Sigmoid colon (tissue), 7 donors: Measurements from ENCODE around the gene MAPRE2. TPM values are rescaled to one million over a fixed set of nuclear protein-coding genes. Genes with fewer than 3 reads are reported as not detected.

Source experiments
- DNase-seq: peaks from one replicate; pipeline ENCODE4 v3.0.0-alpha.2; 2019
- H3K27ac ChIP-seq, 4 donors: fragments of 200-600 bp; sonication (generic); one replicate each; pipeline ENCODE4 v1.5.1; 2016 to 2019; ENCODE audit warnings: mild to moderate bottlenecking in 1 of 4
- H3K27me3 ChIP-seq, 3 donors: fragments of 200-600 bp; sonication (generic); one replicate each; pipeline ENCODE4 v1.5.1; 2019; ENCODE audit warnings: mild to moderate bottlenecking in 1 of 3
- H3K36me3 ChIP-seq, 4 donors: fragments of 200-600 bp; sonication (generic); one replicate each; pipeline ENCODE4 v1.5.1; 2016 to 2019
- H3K4me1 ChIP-seq, 4 donors: fragments of 200-600 bp; sonication (generic); one replicate each; pipeline ENCODE4 v1.5.1; 2017 to 2019
- H3K4me3 ChIP-seq, 4 donors: fragments of 200-600 bp; sonication (generic); one replicate each; pipeline ENCODE4 v1.5.1; 2017 to 2019; ENCODE audit warnings: mild to moderate bottlenecking in 2 of 4, moderate library complexity in 1 of 4
- H3K9me3 ChIP-seq, 4 donors: fragments of 200-600 bp in 3 of 4; sonication (generic) in 3 of 4; one replicate each; pipeline versions ENCODE4 v1.5.1 to v1.6.1; 2013 to 2019
- EP300 ChIP-seq, 4 donors: sonication (generic); formaldehyde crosslinking; IDR thresholded peaks; one replicate each; pipeline ENCODE4 v1.6.1; 2017; ENCODE audit warnings: antibody characterized with exemption in 4 of 4
- POLR2A ChIP-seq, 2 donors: fragments of 450-650 bp; IDR thresholded peaks; one replicate each; pipeline ENCODE4 v1.6.1; 2016; ENCODE audit warnings: antibody characterized with exemption in 2 of 2, mild to moderate bottlenecking in 2 of 2, moderate library complexity in 2 of 2
- POLR2AphosphoS5 ChIP-seq, 4 donors: sonication (generic); formaldehyde crosslinking; IDR thresholded peaks; one replicate each; pipeline ENCODE4 v1.6.1; 2017; ENCODE audit warnings: antibody characterized with exemption in 4 of 4
- WGBS, 2 donors: extraction: QIAGEN DNeasy Blood & Tissue Kit; methylation state at CpG; one replicate each; pipeline ENCODE4 v1.1.7; 2013; 5-methylcytosine and 5-hydroxymethylcytosine counted together
- intact Hi-C: fragments of 100-400 bp; cut with DNase I; formaldehyde crosslinking; loops from one replicate; pipeline ENCODE4 v1.15.1; 2023
- polyA plus RNA-seq, 3 donors: library from polyadenylated mRNA; stranded (reverse); fragments of 200-250 nt; gene quantifications; one replicate each; pipeline ENCODE4 v1.2.3, GENCODE V29; 2013
- total RNA-seq, 4 donors: library from RNA; depleted of rRNA; stranded (reverse); fragments of >200 nt; gene quantifications; one replicate each; pipeline ENCODE4 v1.1.0, GENCODE V29; 2016
- TF ChIP-seq, protein P1 (sequence below), 4 experiments: fragments of 450-650 bp in 3 of 4; fragments of 200-600 bp in 1 of 4; IDR thresholded peaks; one replicate each; pipeline ENCODE4 v1.5.1; 2016 to 2019; ENCODE audit warnings: antibody characterized with exemption in 4 of 4, mild to moderate bottlenecking in 3 of 4, moderate library complexity in 2 of 4
- donor health status: healthy with polysubstance abuse.
- donor health status: Bipolar disorder and iron deficiency.
- donor health status: healthy.

The MAPRE2 gene
- total and polyA plus RNA-seq, 7 donors: 14.0 to 31.6 (median 21.0) TPM

DNA sequence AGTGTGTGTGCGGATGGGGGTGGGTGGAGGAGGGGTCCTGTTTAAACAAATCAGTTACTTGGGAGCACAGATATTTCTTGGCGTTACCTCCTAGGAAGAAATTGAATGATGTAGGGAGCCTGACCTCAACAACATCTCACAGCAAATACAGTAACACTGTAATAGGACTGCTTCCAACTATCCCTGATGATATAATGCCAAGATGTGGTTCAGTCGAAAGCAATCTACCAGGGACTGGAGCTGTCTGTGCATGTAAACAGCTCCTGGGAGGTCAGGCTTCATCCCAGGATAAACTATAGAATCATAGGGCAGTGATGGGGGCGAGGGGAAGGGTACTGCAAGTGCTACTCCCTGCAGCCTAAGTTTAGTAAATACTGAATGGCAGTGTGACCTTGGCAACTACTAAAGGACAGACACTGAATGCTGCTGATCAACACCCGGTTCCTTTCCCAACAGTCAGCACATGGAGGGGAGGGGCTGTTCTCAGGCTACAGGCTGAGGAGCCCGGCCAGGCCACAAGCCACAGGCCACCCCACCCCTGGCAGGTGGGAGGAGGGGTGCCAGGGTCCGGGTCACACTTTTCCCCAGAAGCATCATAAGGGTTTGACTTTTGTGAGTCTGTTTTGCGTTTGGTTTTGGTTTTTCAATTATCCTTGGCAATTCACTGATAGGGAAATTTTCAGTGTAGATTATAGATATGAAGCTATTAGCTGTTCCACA, 114.3 kb downstream of the MAPRE2 start:
- Histone ChIP-seq H3K9me3 (no peaks in the 10 kb centered on the region), H3K36me3 (no peaks in the 10 kb centered on the region), H3K27ac (no peak overlapping the region), H3K27me3 (no peaks in the 10 kb centered on the region), H3K4me3 (no peak overlapping the region), H3K4me1 (peaks cover 0 to 8% (median 4%) of the 10 kb centered on the region in 4 donors)
- no peak for DNase-seq
- TF ChIP-seq POLR2A (IDR thresholded peaks at IDR 0.05): no peak
- no peak for TF ChIP-seq EP300 (IDR thresholded peaks at IDR 0.05)
- TF ChIP-seq, protein P1, sequence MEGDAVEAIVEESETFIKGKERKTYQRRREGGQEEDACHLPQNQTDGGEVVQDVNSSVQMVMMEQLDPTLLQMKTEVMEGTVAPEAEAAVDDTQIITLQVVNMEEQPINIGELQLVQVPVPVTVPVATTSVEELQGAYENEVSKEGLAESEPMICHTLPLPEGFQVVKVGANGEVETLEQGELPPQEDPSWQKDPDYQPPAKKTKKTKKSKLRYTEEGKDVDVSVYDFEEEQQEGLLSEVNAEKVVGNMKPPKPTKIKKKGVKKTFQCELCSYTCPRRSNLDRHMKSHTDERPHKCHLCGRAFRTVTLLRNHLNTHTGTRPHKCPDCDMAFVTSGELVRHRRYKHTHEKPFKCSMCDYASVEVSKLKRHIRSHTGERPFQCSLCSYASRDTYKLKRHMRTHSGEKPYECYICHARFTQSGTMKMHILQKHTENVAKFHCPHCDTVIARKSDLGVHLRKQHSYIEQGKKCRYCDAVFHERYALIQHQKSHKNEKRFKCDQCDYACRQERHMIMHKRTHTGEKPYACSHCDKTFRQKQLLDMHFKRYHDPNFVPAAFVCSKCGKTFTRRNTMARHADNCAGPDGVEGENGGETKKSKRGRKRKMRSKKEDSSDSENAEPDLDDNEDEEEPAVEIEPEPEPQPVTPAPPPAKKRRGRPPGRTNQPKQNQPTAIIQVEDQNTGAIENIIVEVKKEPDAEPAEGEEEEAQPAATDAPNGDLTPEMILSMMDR (IDR thresholded peaks at IDR 0.05): no peak
- TF ChIP-seq POLR2AphosphoS5 (IDR thresholded peaks at IDR 0.05): no peak
- WGBS, 2 donors: 52 to 53% methylated on average over 8 of the region's 8 CpGs
- intact Hi-C loops: no loop called here

DNA sequence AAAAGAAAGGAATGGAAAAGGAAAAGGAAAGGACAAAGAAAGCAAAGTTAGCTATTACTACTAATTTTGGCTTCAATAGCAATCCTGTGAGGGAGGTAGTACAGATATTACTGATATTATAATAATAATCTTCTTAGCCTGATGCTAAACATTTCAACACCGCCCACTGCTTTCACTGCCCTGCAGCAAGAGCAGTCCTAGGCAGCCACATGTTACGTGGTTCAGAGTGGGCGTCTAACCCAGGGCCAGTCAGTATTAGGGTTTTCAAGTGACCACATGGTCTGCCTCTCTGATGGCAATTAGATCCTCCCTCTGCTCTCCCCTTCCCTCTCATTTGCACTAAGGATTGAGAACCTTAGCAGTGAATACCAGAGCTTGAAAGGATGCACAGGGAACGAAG, 116.0 kb downstream of the MAPRE2 start:
- Histone ChIP-seq H3K4me3 (no peak overlapping the region), H3K27ac (no peak overlapping the region), H3K27me3 (no peaks in the 10 kb centered on the region), H3K4me1 (peaks cover 0 to 8% (median 4%) of the 10 kb centered on the region in 4 donors), H3K36me3 (no peaks in the 10 kb centered on the region), H3K9me3 (no peaks in the 10 kb centered on the region)
- TF ChIP-seq EP300 (IDR thresholded peaks at IDR 0.05) (no peak), POLR2A (IDR thresholded peaks at IDR 0.05) (no peak), POLR2AphosphoS5 (IDR thresholded peaks at IDR 0.05) (no peak)
- TF ChIP-seq, protein P1 (IDR thresholded peaks at IDR 0.05): no peak
- no peak for DNase-seq
- 92 to 93% methylated on average over 4 of the region's 4 CpGs for WGBS, 2 donors
- intact Hi-C loops: no loop called here

GRCh38 chr18:35158728-35159450, 117.7 kb downstream of the MAPRE2 start:
- no peak overlapping the region for H3K4me3 ChIP-seq
- 52 to 58% methylated on average over 5 of the region's 5 CpGs for WGBS, 2 donors
- no peaks in the 10 kb centered on the region for H3K9me3 ChIP-seq
- H3K4me1 ChIP-seq: peaks cover 0 to 8% (median 4%) of the 10 kb centered on the region in 4 donors
- H3K27ac ChIP-seq: no peak overlapping the region
- TF ChIP-seq POLR2A (IDR thresholded peaks at IDR 0.05) (no peak), POLR2AphosphoS5 (IDR thresholded peaks at IDR 0.05) (no peak)
- no peaks in the 10 kb centered on the region for H3K27me3 ChIP-seq
- no peaks in the 10 kb centered on the region for H3K36me3 ChIP-seq
- no peak for DNase-seq
- intact Hi-C loops: no loop called here

DNA sequence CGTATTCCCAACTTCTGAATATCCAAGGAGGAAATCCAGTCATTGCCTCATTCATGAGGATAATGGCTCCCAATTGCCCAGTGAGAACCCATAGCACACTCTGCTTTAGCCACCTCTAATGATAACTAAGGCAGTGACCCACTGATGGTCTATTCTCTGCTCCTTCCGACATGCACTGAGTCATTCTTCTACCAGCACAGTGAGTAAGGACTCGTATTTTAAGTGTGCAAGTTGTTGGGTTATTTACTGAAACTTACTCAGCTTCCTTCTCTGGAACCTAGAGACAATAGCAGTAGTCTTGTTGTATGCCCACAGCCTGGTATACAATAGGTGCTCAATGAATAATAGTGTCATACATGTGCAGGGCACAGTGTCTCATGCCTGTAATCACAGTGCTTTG, 118.6 kb downstream of the MAPRE2 start:
- TF ChIP-seq, protein P1 (IDR thresholded peaks at IDR 0.05): no peak
- TF ChIP-seq POLR2A (IDR thresholded peaks at IDR 0.05): no peak
- no peak for TF ChIP-seq EP300 (IDR thresholded peaks at IDR 0.05)
- TF ChIP-seq POLR2AphosphoS5 (IDR thresholded peaks at IDR 0.05): no peak
- peaks cover 0 to 8% (median 4%) of the 10 kb centered on the region in 4 donors for H3K4me1 ChIP-seq
- no peaks in the 10 kb centered on the region for H3K36me3 ChIP-seq
- H3K27me3 ChIP-seq: no peaks in the 10 kb centered on the region
- no peak for DNase-seq
- intact Hi-C loops: no loop called here
- H3K9me3 ChIP-seq: no peaks in the 10 kb centered on the region
- no peak overlapping the region for H3K27ac ChIP-seq
- WGBS, 2 donors: 82 to 86% methylated on average over 3 of the region's 3 CpGs
- H3K4me3 ChIP-seq: no peak overlapping the region

DNA sequence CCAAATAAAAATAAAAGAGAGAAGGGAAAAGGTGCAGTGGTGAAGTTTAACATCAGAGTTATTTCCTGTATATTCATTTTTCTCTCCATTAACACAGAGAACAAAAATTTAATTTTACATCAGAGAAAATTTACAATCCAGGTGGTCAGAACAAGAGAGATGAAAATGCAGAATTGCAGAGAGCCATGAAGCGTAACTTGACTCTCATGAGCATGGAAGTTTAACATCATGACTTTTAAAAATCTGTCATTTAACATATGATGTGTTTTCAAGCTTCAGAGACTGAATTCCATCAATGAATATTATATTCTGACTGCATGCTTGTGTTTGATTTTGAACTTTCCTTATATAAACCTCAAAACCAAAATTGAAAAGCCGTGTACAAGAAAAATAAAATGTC, 120.3 kb downstream of the MAPRE2 start:
- Histone ChIP-seq H3K9me3 (no peaks in the 10 kb centered on the region), H3K27ac (no peak overlapping the region), H3K27me3 (no peaks in the 10 kb centered on the region), H3K4me3 (no peak overlapping the region), H3K36me3 (no peaks in the 10 kb centered on the region), H3K4me1 (no peaks in the 10 kb centered on the region)
- no peak for DNase-seq
- no peak for TF ChIP-seq EP300 (IDR thresholded peaks at IDR 0.05)
- WGBS, 2 donors: 90 to 93% methylated on average over 2 of the region's 2 CpGs
- intact Hi-C loops: no loop called here
